GM06990 (cell line): ENCODE data around the gene SLC66A1.

Experiments
- DNase-seq: peaks from one replicate; pipeline ENCODE4 v3.0.0-alpha.2; 2011; ENCODE audit not compliant: insufficient read length; ENCODE audit errors: extremely low read depth
- H3K27me3 ChIP-seq: replicated peaks from 2 replicates; pipeline ENCODE4 v1.6.0; 2011; ENCODE audit warnings: low read length; ENCODE audit not compliant: control insufficient read depth, insufficient read depth
- H3K36me3 ChIP-seq: 2 replicates; pipeline ENCODE4 v1.5.1; 2011; ENCODE audit warnings: low read length; ENCODE audit not compliant: control insufficient read depth, insufficient read depth
- H3K4me3 ChIP-seq: replicated peaks from 2 replicates; pipeline ENCODE4 v1.5.1; 2011; ENCODE audit warnings: low read depth, mild to moderate bottlenecking, control low read depth, low read length
- CTCF ChIP-seq: IDR thresholded peaks from 2 replicates; pipeline ENCODE4 v1.5.1; 2011; ENCODE audit warnings: low read length, control low read depth, mild to moderate bottlenecking, inconsistent platforms; ENCODE audit not compliant: insufficient read depth, poor library complexity, severe bottlenecking

The SLC66A1 gene

GRCh38 chr1:19330449-19331135, 18.5 kb downstream of the SLC66A1 start:
- no peak for TF ChIP-seq CTCF
- Histone ChIP-seq H3K4me3 (no peak overlapping the region), H3K36me3 (peaks cover 1% of the 10 kb centered on the region), H3K27me3 (no peaks in the 10 kb centered on the region)
- no peak for DNase-seq

GRCh38 chr1:19331262-19331878, 19.2 kb downstream of the SLC66A1 start:
- peaks cover 1% of the 10 kb centered on the region for H3K36me3 ChIP-seq
- TF ChIP-seq CTCF, result no peak
- H3K4me3 ChIP-seq, result no peak overlapping the region
- DNase-seq, result no peak
- no peaks in the 10 kb centered on the region for H3K27me3 ChIP-seq

DNA sequence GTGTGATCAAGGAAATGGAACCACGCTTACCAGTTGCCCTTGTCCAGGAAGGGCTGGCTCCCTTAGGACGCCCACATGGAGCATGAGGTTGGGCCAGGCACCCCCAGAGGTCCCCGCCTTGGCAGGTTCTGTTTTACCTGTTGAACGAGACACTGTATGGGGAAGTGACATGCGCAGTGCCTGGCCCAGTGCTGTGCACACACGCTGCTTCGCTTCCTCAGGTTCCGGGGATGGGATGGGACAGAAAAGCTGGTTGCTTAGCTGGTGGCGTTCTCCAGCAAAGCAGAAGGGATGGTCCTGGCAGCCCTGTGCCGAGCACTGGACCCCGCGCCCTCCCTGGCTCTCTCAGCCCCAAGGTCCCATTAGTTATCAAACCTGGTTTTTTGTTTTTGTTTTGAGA, 20.7 kb downstream of the SLC66A1 start:
- Histone ChIP-seq H3K27me3 (no peaks in the 10 kb centered on the region), H3K4me3 (no peak overlapping the region), H3K36me3 (no peaks in the 10 kb centered on the region; the same call in none of the 2 replicates)
- no peak for TF ChIP-seq CTCF
- no peak for DNase-seq

DNA sequence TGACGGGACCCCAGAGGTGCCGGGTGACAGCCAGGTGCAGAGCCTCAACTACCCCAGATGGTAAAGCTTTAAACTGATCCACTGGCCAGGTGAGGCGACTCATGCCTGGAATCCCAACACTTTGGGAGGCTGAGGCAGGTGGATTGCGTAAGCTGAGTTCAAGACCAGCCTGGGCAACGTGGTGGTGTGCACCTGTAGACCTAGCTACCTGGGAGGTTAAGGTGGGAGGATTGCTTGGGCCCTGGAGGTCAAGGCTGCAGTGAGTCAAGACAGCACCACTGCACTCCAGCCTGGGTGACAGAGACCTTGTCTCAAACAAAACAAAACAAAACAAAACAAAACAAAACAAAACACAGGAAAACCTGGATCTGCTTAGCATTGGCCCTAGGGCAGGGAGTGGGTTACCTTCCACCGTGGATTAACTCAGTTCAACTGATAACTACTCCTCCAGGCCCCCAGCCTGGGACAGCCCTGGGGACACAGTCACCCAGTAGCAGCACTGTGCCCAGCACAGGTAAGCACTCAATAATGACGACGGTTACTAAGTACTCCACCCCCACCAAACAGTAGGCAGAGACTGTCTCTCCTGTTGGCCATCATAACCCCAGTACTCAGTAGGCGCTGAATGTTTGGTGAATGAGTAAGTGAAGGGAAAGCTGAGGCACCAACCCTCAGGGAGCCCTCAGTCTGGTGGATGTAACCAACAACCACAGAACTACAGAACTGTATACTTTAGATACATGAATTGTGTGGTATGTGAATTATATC, 21.6 kb downstream of the SLC66A1 start:
- no peaks in the 10 kb centered on the region; the same call in 1 of the 2 replicates for H3K36me3 ChIP-seq
- H3K4me3 ChIP-seq, result no peak overlapping the region
- H3K27me3 ChIP-seq, result no peaks in the 10 kb centered on the region
- DNase-seq, result no peak
- no peak for TF ChIP-seq CTCF

GRCh38 chr1:19336543-19336942, 24.4 kb downstream of the SLC66A1 start:
- Histone ChIP-seq H3K27me3 (no peaks in the 10 kb centered on the region), H3K36me3 (peaks cover 17% of the 10 kb centered on the region), H3K4me3 (no peak overlapping the region)
- DNase-seq, result no peak
- no peak for TF ChIP-seq CTCF
